ENCODE measurements around the gene SLC18B1. TPM values are rescaled to one million over a fixed set of nuclear protein-coding genes. Genes with fewer than 3 reads are reported as not detected.

SLC18B1 gene
- total and polyA plus RNA-seq, 2 of the 8 experiments (the other 6 are each of a cell fraction or from before 2014, with no cell fraction given) = 17.2 to 23.4 TPM

DNA sequence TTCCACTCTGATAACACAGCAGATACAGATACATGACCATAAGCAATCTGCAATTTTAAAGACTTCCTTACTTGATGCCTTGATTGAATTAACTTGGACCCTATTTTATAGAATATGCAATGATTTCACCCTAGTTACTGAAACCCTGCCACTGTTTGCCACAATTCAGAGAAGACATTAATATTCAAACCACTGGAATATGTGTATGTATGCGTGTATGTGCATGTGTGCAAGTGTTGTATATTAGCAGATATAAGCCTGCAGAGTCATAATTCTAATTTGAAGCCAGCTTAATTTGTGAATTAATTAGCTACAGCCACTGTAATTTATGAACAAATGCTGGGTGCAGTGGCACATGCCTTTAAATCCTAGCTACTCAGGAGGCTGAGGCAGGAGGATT is 50.0 kb downstream of the SLC18B1 start:
- no peak overlapping the region for H3K27ac ChIP-seq (ENCODE audit: low read depth, low read length)
- no peaks in the 10 kb centered on the region for H3K79me1 ChIP-seq (ENCODE audit: low read depth, low read length)
- WGBS, 2 experiments (ENCODE audit: extremely low coverage in 1 of 2, insufficient coverage in 1 of 2, insufficient read length in 1 of 2, insufficient replicate concordance in 2 of 2, low coverage in 1 of 2, low lambda C conversion rate in 2 of 2, missing lambda C conversion rate in 1 of 2) = 86% methylated on average over 1 of the region's 1 CpG; no CpG with 5 or more reads in 1 of the 2 experiments
- no peak overlapping the region for H3K9ac ChIP-seq (replicated peaks in 1 of 4; ENCODE audit: extremely low read depth in 1 of 4, low read depth in 3 of 4, low read length in 3 of 4)
- H3K9me3 ChIP-seq (ENCODE audit: insufficient read depth in 2 of 2, low read depth in 1 of 2, low read length in 1 of 2) = no peaks in the 10 kb centered on the region; a peak in 1 of 4 replicates
- FAIRE-seq = no peak
- H2BK20ac ChIP-seq (ENCODE audit: low read length) = no peak overlapping the region
- H4K5ac ChIP-seq (ENCODE audit: insufficient read length, low read depth, low read length) = no peak overlapping the region
- H2AFZ ChIP-seq (ENCODE audit: low read length) = no peak overlapping the region
- no peaks in the 10 kb centered on the region for H3K27me3 ChIP-seq (replicated peaks in 1 of 4; ENCODE audit: control insufficient read depth in 3 of 4, extremely low read depth in 1 of 4, insufficient read depth in 3 of 4, low read length in 3 of 4)
- no peak overlapping the region for H3K23ac ChIP-seq (ENCODE audit: insufficient read length)
- H4K91ac ChIP-seq (replicated peaks; ENCODE audit: insufficient read length, low read length) = no peak overlapping the region
- H2BK12ac ChIP-seq (ENCODE audit: low read depth, low read length) = no peak overlapping the region
- H3K4me3 ChIP-seq (ENCODE audit: extremely low read depth in 1 of 4, insufficient read depth in 2 of 4, low read depth in 3 of 4, low read length in 4 of 4) = no peak overlapping the region
- DNase-seq (ENCODE audit: low read depth in 1 of 2, low spot score in 2 of 2) = no peak
- no peaks in the 10 kb centered on the region for H3K23me2 ChIP-seq (ENCODE audit: low read depth, low read length)
- no peaks in the 10 kb centered on the region for H3K36me3 ChIP-seq (ENCODE audit: control insufficient read depth in 2 of 4, insufficient read depth in 4 of 4, low read length in 3 of 4)
- no peak overlapping the region for H3K14ac ChIP-seq (ENCODE audit: insufficient read length)
- H2BK15ac ChIP-seq (ENCODE audit: low read length) = no peak overlapping the region
- no peak for TF ChIP-seq CHD1 (IDR thresholded peaks at IDR 0.05; ENCODE audit: low read depth, low read length)
- TF ChIP-seq TBP (IDR thresholded peaks at IDR 0.05; ENCODE audit: low read depth, low read length) = no peak
- TF ChIP-seq HDAC2 (IDR thresholded peaks at IDR 0.05; ENCODE audit: borderline replicate concordance in 1 of 2, low read depth in 2 of 2, low read length in 2 of 2) = no peak
- TF ChIP-seq, protein P1, sequence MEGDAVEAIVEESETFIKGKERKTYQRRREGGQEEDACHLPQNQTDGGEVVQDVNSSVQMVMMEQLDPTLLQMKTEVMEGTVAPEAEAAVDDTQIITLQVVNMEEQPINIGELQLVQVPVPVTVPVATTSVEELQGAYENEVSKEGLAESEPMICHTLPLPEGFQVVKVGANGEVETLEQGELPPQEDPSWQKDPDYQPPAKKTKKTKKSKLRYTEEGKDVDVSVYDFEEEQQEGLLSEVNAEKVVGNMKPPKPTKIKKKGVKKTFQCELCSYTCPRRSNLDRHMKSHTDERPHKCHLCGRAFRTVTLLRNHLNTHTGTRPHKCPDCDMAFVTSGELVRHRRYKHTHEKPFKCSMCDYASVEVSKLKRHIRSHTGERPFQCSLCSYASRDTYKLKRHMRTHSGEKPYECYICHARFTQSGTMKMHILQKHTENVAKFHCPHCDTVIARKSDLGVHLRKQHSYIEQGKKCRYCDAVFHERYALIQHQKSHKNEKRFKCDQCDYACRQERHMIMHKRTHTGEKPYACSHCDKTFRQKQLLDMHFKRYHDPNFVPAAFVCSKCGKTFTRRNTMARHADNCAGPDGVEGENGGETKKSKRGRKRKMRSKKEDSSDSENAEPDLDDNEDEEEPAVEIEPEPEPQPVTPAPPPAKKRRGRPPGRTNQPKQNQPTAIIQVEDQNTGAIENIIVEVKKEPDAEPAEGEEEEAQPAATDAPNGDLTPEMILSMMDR (IDR thresholded peaks at IDR 0.05; ENCODE audit: control extremely low read depth in 1 of 3, insufficient read depth in 1 of 3, low read depth in 1 of 3, low read length in 3 of 3) = no peak
- TF ChIP-seq BRCA1 (IDR thresholded peaks at IDR 0.05; ENCODE audit: low read depth, low read length) = no peak
- TF ChIP-seq, protein P2, sequence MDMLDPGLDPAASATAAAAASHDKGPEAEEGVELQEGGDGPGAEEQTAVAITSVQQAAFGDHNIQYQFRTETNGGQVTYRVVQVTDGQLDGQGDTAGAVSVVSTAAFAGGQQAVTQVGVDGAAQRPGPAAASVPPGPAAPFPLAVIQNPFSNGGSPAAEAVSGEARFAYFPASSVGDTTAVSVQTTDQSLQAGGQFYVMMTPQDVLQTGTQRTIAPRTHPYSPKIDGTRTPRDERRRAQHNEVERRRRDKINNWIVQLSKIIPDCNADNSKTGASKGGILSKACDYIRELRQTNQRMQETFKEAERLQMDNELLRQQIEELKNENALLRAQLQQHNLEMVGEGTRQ (IDR thresholded peaks at IDR 0.05; ENCODE audit: low read length) = no peak
- no peak for TF ChIP-seq KDM1A (IDR thresholded peaks at IDR 0.05; ENCODE audit: borderline replicate concordance, low read length)
- TF ChIP-seq TCF12 (IDR thresholded peaks at IDR 0.05; ENCODE audit: low read depth, low read length) = no peak
- no peak overlapping the region for H3K4me2 ChIP-seq (ENCODE audit: insufficient read depth in 1 of 2, low read depth in 2 of 2, low read length in 2 of 2)
- no peak overlapping the region for H2BK120ac ChIP-seq (replicated peaks; ENCODE audit: low read depth, low read length)
- no peaks in the 10 kb centered on the region for H3K4me1 ChIP-seq (replicated peaks in 1 of 4; ENCODE audit: control insufficient read depth in 3 of 4, insufficient read depth in 4 of 4, low read length in 3 of 4)
- POLR2A ChIA-PET (ENCODE audit: partially characterized antibody) = no interaction called here
- no peak overlapping the region for H4K8ac ChIP-seq (ENCODE audit: extremely low read depth, insufficient read depth, low read length)
- H3K56ac ChIP-seq (replicated peaks; ENCODE audit: insufficient read length, low read depth, low read length) = no peak overlapping the region
- H3K4ac ChIP-seq (replicated peaks; ENCODE audit: insufficient read length, low read depth, low read length) = no peak overlapping the region
- H4K20me1 ChIP-seq (replicated peaks in 1 of 2; ENCODE audit: control insufficient read depth in 1 of 2, insufficient read depth in 2 of 2, low read length in 2 of 2) = no peaks in the 10 kb centered on the region
- no peak overlapping the region for H2BK5ac ChIP-seq (ENCODE audit: low read depth, low read length)
- CTCF ChIA-PET (ENCODE audit: partially characterized antibody) = interaction anchor here (1.0 to 1.2 kb wide), 2 partner anchors 12 to 14 kb away, joined by 3 to 4 read pairs; no protein-coding TSS in a partner anchor
- H2AK5ac ChIP-seq (ENCODE audit: low read depth, low read length) = no peak overlapping the region
- H3K79me2 ChIP-seq (ENCODE audit: control insufficient read depth in 1 of 2, insufficient read depth in 2 of 2, low read length in 2 of 2) = no peaks in the 10 kb centered on the region
- H3K18ac ChIP-seq (ENCODE audit: extremely low read depth, low read length) = no peak overlapping the region

Measured in H1 (cell line).